Thoracic aorta (tissue), 2 donors: ENCODE results near the gene CTNNA2. TPM values are rescaled to one million over a fixed set of nuclear protein-coding genes. Genes with fewer than 3 reads are reported as not detected.

Experiments
- ATAC-seq: fragments of 150-250 bp; one replicate; pipeline ENCODE4 v1.8.0; 2017; ENCODE audit warnings: low read depth; ENCODE audit not compliant: insufficient number of reproducible peaks, low FRiP score
- DNase-seq: peaks from one replicate; pipeline ENCODE4 v3.0.0-alpha.2; 2020; ENCODE audit warnings: low spot score
- H3K27ac ChIP-seq, 2 donors: fragments of 200-600 bp; sonication (generic); 1 replicate in 1 of 2; 2 replicates in 1 of 2; pipeline ENCODE4 v1.5.1; 2016; ENCODE audit warnings: mild to moderate bottlenecking in 2 of 2, moderate library complexity in 2 of 2
- H3K27me3 ChIP-seq: fragments of 200-600 bp; sonication (generic); replicated peaks from 2 replicates; pipeline ENCODE4 v1.6.0; 2016; ENCODE audit warnings: mild to moderate bottlenecking; ENCODE audit not compliant: insufficient read depth
- H3K36me3 ChIP-seq: fragments of 200-600 bp; sonication (generic); one replicate; pipeline ENCODE4 v1.5.1; 2016
- H3K4me1 ChIP-seq, 2 donors: fragments of 200-600 bp; sonication (generic); 1 replicate in 1 of 2; 2 replicates in 1 of 2; pipeline versions ENCODE4 v1.5.1 to v1.6.0; 2016; ENCODE audit warnings: low read depth in 2 of 2, mild to moderate bottlenecking in 1 of 2; ENCODE audit not compliant: control insufficient read depth in 1 of 2
- H3K4me3 ChIP-seq: fragments of 200-600 bp; sonication (generic); 2 replicates; pipeline ENCODE4 v1.5.1; 2016; ENCODE audit warnings: mild to moderate bottlenecking
- H3K9me3 ChIP-seq: fragments of 200-600 bp; sonication (generic); 2 replicates; pipeline ENCODE4 v1.5.1; 2016
- total RNA-seq, 2 donors: library from RNA; depleted of rRNA; stranded (reverse); fragments of >200 nt; gene quantifications; one replicate each; pipeline versions ENCODE4 v1.1.0 to v1.2.3, GENCODE V29; 2016
- TF ChIP-seq, protein P1 (sequence below): fragments of 200-600 bp; sonication (generic); IDR thresholded peaks from one replicate; pipeline ENCODE4 v1.5.1; 2019; ENCODE audit warnings: antibody characterized with exemption

Gene CTNNA2
- total RNA-seq, 2 donors from 2014 or later: not detected

- Histone ChIP-seq H3K4me1 (no peaks in the 10 kb centered on the region), H3K27ac (no peak overlapping the region), H3K4me3 (no peak overlapping the region), H3K9me3 (no peaks in the 10 kb centered on the region), H3K36me3 (no peaks in the 10 kb centered on the region), H3K27me3 (no peaks in the 10 kb centered on the region)
- ATAC-seq (no peak), DNase-seq (no peak)
- TF ChIP-seq, protein P1, sequence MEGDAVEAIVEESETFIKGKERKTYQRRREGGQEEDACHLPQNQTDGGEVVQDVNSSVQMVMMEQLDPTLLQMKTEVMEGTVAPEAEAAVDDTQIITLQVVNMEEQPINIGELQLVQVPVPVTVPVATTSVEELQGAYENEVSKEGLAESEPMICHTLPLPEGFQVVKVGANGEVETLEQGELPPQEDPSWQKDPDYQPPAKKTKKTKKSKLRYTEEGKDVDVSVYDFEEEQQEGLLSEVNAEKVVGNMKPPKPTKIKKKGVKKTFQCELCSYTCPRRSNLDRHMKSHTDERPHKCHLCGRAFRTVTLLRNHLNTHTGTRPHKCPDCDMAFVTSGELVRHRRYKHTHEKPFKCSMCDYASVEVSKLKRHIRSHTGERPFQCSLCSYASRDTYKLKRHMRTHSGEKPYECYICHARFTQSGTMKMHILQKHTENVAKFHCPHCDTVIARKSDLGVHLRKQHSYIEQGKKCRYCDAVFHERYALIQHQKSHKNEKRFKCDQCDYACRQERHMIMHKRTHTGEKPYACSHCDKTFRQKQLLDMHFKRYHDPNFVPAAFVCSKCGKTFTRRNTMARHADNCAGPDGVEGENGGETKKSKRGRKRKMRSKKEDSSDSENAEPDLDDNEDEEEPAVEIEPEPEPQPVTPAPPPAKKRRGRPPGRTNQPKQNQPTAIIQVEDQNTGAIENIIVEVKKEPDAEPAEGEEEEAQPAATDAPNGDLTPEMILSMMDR: no peak
These were observed 637.1 kb downstream of the CTNNA2 start for GRCh38 chr2:80149991-80150390.

- Histone ChIP-seq H3K4me1 (no peaks in the 10 kb centered on the region), H3K27ac (no peak overlapping the region), H3K36me3 (no peaks in the 10 kb centered on the region), H3K4me3 (no peak overlapping the region), H3K27me3 (no peaks in the 10 kb centered on the region), H3K9me3 (no peaks in the 10 kb centered on the region)
- no peak for ATAC-seq
- TF ChIP-seq, protein P1: no peak
- no peak for DNase-seq
These were observed 638.4 kb downstream of the CTNNA2 start for GRCh38 chr2:80151248-80151647.

GRCh38 chr2:80151651-80152050 lies 638.8 kb downstream of the CTNNA2 start:
- no peaks in the 10 kb centered on the region for H3K4me1 ChIP-seq
- no peak for ATAC-seq
- no peak overlapping the region for H3K4me3 ChIP-seq
- TF ChIP-seq, protein P1: no peak
- no peaks in the 10 kb centered on the region for H3K36me3 ChIP-seq
- no peak for DNase-seq
- H3K27me3 ChIP-seq: no peaks in the 10 kb centered on the region
- no peaks in the 10 kb centered on the region for H3K9me3 ChIP-seq
- H3K27ac ChIP-seq: no peak overlapping the region

GRCh38 chr2:80153151-80153550 lies 640.3 kb downstream of the CTNNA2 start:
- Histone ChIP-seq H3K36me3 (no peaks in the 10 kb centered on the region), H3K9me3 (no peaks in the 10 kb centered on the region), H3K27me3 (no peaks in the 10 kb centered on the region), H3K4me1 (no peaks in the 10 kb centered on the region), H3K4me3 (no peak overlapping the region), H3K27ac (no peak overlapping the region)
- no peak for DNase-seq
- no peak for ATAC-seq
- TF ChIP-seq, protein P1: no peak

DNA sequence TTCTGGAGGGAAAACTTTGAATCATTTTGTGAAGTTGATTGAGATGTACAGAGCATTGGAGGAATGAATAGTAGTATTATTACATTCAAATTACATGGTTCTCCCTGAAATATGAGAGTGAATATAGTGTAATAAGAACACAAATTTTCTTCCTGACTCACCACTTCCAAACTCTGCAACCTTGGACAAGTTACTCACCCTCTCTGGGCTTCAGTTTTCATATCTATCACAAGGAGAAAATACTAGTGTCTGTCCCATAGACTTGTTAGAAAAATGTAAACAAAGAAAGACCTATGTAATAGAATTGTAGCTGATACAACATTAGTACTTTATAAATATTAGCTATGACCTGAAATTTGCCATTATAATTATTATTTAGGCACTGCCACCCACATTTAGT lies 640.9 kb downstream of the CTNNA2 start:
- H3K4me1 ChIP-seq: no peaks in the 10 kb centered on the region
- no peak overlapping the region for H3K4me3 ChIP-seq
- no peaks in the 10 kb centered on the region for H3K9me3 ChIP-seq
- H3K27me3 ChIP-seq: no peaks in the 10 kb centered on the region
- TF ChIP-seq, protein P1: no peak
- no peaks in the 10 kb centered on the region for H3K36me3 ChIP-seq
- ATAC-seq (no peak), DNase-seq (no peak)
- no peak overlapping the region for H3K27ac ChIP-seq
